ENCODE measurements around the gene PHYKPL.
"Not testable (repeated sequence)": the region's sequence is repeated elsewhere in the genome, so short reads cannot be mapped to it uniquely, and the experiment has no call there.

Gene PHYKPL

DNA sequence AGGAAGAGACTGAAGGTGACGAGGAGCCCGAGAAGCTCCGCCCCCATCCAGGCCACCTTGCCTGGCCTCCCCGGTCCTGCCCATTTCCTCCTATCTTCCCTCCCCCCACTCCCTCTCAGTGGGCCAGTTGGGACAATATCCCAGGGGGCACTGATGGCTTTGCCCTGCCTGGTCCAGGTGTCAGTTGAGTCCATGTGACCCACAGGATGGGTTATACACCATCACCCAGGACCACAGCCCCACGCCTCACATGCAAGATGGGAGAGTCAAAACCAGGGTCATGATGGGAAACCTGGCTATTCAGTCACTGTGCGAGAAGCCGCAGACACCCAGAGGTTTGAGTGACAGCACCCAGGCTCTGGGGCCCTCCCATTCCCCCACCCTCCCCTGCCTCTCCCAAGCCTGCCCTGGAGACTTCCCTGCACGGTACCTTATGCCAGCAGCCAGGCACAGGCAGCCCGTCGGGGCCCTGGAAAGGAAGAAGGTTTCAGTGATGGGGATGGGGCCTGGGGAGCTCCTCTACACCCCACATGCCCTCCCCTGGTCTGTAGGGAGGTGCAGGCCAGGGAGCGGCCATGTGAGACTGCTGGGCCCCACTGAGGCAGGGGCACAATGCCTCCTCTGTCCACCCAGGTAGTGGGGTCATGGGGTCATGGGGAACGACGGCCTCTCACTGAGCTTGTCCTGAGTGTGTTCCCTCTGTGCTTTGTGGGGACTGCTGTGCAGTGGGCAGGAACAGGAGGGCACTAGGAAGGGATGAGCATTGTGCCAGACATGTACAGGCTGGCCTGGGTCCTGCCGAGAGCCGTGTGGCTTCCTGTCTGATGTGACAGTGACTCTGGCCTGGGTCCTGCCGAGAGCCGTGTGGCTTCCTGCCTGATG is 6.3 kb upstream of the PHYKPL start:
- DNase-seq: no peak

DNA sequence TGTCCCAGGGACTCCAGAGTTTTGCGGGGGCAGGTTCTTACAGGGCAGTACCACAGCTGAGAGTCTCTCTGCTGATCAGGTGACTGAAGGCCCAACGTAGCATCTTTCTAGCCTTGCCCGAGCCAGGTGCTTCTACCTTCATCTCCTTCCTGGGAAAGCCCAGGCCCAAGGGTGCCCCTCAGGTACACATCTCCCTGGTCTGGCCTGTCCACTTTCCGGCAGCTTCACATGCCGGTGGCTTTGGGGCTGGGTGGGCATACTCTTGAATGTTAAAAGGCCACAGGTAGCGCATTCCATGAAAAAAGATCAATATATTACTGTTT is 5.7 kb upstream of the PHYKPL start:
- no peak for DNase-seq

DNA sequence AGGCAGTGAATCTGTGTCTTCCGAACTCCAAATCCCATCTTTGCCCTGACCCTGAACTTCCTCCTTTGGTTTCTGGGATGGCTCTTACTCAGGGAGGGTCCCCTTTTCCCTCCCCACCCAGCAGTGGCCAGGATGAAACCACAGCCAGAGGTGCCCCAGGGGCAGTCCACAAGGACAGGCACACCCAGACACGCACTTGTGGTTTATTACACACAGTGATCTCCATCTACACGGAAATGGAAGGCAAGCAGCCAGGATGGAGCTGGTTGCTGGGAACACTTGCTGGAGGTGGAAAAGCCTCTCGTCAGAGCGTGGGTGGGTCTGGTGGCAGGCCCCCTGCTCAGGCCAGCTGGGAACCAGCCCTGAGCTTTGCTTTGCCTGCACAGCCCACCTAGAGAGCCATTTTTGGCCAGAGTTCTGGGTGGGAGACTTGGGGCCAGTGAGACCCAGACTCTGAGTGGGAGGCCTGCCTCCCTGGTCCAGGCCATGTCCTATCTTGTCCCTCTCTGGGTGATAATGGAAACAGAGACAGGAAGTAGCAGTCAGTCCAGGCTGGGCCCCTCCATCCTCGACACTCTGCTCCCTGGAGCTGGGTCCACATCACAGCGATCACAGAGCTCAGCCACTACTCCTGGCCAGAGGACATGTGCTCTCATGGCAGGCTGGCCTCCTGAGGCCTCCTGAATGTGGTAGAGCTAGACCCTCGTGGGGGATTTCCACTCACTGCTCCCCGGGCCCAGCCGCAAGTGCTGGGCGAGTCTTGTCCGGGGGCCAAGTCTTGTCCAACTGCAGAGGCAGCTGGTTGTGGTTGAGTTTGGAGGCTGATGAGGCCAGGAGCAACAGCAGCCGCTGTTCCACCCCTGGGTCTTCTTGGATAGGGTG is 5.1 kb upstream of the PHYKPL start:
- no peak for DNase-seq

DNA sequence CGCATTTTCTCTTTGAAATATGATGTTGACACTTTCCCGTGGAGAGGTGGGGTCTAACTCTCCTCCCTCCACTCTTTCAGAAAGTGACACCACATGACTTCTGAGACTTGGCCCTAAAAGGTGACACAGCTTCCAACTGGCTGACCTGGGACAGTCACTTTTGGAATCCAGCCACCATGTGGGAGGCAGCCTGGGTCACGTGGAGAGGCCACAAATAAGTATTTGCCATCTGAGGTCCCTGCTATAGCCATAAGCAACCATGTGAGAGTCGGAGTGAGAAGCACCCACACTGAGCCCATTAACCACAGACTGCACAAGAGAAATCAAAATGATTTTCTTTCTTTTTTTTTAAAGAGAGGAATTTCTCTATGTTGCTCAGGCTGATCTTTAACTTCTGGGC is 4.1 kb upstream of the PHYKPL start:
- DNase-seq: no peak

DNA sequence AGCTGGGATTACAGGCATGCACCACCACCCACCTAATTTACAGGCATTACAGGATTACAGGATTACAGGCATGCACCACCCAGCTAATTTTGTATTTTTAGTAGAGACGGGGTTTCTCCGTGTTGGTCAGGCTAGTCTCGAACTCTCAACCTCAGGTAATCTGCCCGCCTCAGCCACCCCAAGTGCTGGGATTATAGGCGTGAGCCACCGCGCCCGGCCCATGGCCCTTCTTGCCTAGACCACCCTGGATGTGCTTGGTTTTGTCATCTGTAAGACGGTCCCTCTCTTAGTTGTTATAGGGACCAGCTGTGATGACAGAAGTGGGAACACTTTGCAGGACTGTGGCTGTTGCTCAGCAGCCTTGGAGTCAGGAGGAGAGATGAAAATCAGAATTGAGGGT is 3.5 kb upstream of the PHYKPL start:
- no peak for DNase-seq

DNA sequence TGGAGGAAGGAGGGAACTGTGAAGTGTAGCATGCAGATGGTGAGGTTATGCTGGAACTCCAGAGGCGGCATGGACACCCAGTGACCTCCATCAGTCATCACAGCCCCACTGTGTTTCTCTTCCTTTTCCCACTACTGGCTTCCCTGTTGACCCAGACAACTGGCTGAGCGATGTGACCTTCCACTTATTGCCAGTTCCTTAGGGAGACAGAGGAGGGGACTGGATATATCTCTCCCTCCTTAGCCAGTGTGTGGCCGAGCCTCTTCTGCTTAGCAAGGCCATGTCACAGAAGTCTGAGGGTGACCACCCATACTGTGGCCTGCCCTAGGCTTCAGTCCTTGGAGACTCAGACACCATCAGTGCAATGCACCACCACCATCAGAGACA is 3.0 kb upstream of the PHYKPL start:
- DNase-seq: no peak

DNA sequence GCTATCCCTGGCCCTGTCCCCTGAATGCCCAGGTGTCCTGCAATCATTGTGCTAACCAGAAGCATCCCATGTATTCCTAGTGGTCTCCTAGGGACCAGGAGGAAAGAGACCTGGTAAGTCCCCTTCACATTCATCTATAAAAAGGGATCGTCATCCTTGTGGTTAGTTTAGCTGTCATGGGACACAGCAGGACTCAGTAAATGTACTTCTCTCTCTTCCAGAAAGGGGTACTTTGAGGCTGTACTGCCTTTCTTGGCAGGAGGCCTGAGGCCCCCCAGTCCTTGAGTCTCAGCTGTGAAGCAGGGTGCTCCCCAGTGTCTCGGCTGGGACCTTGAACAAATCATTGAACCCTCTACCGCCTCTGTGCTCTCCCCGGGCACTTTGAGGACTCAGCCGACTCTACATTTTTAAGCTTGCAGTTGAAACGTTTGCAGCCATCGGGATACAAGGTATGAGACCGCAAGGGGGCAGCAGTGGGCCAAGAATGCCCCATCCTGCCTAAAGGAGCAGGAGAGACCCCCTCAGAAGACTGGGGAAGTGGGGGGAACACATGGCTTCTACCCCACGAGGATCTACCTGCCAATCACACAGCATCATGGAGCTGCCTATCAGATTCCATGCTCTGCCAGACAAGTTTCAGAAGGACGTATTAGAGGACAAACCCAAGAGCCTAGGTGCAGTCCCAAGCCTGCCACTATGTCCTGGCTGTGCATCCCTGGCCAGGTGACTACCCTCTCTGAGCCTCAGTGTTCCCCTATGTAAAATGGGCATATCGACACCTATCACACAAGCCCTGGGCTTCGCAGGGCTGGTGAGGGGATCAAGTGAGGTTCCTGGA is 2.4 kb upstream of the PHYKPL start:
- DNase-seq: peak; percentile 52

DNA sequence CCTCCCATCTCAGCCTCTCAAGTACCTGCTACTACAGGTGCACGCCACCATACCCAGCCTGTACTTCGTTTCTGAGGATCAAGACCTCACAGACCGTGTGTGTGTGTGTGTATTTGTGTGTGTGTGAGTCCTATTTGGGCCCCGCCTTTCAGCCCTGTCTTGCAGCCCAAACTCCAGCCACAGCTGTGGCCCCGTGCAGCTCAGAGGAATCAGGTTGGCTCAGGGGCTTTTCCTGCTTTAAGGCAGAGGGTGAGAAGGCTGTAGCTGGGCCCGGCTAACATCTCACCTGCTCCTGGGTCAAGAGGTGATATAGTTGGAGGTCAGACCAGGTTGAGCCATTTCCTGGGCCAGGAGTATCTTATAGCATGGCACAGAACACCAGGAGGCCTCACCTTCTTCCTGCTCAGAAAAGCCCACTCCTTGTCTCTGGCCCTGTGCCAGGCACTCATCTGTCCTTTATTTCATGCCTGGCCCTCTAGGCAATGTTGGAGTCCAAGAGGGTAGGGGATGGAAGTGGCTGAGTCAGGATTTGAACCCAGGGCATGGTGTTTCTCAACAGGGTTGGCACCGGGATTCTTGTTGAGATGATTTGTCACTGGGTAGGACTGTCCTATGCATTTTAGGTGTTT is 1.6 kb upstream of the PHYKPL start:
- DNase-seq: no peak

DNA sequence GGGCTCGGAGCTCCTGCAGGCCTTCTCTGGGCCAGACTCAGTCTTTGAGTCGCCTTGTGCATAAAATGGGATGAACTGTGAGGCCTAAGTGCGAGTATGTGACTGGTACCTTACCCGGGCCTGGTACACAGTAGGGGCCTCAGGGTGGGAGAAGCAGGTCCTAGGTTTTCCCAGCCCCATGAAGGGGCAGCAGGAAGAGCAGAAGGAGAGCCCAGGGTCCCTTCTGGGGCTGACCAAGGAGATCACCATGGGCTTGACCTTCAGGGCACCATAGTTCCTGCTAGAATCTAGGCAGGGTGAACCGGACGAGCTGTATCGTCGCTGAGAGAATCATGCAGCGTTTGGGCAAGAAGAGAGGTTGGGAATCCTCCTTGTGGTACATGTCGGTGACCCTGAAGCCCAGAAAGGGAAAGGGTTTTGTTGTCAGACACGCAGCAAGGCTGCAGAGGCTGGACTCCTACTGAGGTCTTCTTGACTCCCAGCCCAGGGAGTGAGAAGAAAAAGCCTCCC is 373 bp upstream of the PHYKPL start:
- no peak for DNase-seq

DNA sequence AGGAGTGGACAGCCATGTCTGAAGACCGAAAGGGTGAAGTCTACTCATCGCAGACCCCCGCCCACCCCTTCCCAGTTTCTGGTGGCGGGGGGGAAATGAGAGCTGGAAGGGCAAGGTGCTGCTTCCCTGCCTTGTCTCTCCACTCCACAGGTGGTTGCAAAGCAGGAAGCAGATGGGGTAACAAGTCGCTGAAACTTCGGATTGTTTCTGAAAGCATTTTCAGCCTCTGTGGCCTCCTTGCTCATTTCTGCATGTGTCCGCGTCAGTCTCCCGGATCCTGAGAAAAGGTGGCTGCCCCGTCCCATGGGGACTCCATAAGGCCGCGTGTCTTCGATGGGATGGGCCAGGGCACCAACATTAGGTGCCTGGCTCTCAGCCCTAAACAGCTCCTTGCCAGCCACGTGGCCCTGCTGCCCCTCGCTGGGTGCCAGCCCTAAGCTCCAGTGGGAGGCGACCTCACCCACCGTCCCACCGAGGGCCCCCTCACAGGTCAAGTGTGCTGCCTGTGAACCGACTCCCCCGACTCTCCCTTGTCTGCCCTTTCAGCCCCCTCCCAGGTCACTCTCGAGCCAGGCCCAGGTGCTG is 971 bp downstream of the PHYKPL start:
- DNase-seq: no peak

DNA sequence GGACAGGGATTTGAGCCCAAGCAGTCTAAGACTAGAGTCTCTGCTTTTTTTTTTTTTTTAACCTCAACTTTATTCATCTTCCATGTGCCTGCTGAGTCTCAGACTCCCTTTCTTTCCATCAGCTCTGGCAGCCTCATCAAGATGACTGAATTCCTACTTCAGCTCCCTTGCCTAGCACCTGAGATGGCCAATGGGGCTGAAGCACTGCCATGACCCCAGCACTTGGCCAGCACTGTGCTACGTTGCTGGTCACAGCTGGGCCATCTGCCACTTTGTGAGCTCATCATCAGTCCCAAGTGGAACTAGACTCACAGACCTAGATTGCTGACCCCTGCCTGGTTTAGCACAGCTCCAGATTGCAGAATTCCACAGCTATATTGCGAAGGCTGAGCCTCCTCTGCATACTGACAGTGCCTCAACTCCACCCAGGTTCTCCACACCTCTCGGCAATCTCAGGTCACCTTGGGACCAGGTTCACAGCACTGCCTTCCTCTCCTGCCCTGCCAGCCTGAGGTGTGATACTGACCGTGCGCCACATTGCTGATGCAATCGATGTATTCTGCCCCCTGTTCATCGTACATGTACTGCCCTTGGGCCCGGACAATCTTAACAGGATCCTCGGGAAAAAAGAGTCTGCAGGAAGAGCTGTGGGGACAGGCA is 1.6 kb downstream of the PHYKPL start:
- no peak for DNase-seq

DNA sequence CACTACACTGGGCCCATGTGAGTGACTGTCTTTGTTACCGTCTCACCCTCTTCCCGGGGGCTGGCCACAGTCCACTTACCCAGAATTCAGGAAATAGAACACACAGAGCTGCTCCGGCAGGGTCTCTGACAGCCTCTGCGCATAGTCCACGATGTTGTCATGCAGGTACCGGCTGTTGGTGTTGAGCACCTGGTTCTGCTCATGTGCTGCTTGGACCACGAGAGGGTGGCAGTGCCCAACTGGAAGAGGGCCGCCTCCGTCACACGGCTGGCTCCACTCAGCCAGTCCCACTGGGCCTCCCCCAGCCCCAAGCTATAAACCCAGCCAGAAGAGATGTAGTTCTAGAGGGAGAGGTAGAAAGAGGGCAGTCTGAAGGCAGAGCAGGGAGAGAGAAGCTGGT is 2.7 kb downstream of the PHYKPL start:
- no peak for DNase-seq

DNA sequence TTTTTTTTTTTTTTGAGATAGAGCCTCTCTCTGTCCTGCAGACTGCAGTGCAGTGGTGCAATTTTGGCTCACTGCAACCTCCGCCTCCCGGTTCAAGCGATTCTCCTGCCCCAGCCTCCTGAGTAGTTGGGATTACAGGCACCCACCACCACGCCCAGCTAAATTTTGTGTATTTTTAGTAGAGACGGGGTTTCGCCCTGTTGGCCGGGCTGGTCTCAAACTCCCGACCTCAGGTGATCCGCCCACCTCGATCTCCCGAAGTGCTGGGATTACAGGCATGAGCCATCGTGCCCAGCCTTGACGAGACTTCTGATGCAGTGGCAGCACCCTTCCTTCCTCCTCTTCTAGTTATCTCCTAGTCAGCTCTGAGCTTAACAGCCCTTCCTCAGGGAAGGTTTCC is 3.5 kb downstream of the PHYKPL start:
- DNase-seq: not testable (repeated sequence)

DNA sequence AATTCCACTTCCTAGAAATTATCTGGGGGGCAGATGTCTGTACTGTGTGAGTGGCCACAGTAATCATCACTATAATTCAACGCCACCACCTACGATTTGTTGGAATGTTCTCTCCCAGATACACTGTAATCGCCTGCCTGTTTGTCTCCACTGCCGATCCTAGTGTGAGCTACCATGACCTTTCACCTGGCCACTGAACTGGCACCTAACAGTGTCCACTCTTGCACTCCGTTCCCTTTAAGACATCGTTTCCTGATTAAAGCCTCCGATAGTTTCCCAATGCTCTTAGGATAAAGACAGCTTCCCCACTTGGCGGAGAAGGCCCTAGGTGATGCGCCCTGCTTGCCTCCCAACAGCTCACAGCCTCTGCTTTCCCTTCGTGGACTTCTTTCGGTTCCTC is 4.0 kb downstream of the PHYKPL start:
- no peak for DNase-seq

DNA sequence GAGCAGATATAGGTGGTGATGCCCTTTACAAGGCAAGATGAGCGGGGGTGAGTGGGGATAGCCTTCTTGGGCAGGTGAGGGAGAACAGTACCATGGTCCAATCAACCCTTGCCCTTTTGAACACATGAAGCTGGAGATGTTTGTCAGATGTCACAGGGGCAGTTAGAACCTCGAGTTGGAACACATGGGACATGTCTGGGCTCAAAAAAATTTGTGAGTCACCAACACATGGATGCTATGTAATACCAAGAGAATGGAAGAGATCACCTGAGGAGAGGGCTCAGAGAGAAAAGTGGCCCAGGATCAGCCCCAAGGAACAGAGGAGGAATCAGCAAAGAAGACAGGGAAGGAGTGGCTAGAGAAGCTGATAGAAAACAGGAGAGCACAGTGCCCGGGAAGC is 4.7 kb downstream of the PHYKPL start:
- DNase-seq: no peak

DNA sequence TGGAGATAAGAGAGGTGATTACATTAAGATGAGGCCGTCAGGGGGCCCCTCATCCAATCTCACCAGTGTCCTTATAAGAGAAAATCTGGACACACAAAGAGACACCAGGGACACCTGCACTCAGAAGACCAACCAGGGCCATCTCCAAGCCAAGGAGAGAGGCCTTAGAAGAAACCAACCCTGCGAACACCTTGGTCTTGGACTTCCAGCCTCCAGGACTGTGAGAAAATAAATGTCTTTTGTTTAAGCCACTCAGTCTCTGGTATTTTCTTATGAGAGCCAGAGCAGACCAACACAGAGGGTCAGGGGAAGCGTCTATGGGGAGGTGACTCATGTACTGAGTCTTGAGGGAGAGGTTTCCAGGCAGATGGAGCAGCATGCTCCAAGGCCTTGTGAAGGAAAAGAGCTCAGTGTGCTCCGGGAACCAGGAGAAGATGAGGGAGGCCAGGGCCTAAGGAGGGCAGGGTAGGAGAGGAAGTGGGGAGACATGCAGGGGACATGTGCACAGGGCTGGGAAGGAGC is 5.4 kb downstream of the PHYKPL start:
- no peak for DNase-seq

DNA sequence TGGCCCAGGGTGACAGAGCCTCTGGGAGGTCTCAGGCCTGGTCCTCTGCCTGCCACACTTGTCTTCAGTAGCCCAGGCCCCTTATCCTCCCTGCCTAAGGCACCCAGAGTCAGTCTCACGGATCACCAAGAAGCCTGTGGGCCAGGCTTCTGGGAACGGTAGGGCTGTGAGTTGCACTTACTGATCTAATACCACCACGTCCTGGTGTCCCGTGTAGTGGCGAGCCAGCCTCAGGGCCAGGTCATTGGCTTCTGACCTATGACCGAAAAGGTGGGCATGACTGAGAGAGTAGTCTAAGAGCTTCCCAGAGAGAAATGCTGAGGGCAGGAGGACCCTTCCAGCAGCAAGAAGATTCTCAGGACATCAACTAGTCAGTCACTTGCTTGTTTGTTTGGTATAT is 7.4 kb downstream of the PHYKPL start:
- DNase-seq: no peak

DNA sequence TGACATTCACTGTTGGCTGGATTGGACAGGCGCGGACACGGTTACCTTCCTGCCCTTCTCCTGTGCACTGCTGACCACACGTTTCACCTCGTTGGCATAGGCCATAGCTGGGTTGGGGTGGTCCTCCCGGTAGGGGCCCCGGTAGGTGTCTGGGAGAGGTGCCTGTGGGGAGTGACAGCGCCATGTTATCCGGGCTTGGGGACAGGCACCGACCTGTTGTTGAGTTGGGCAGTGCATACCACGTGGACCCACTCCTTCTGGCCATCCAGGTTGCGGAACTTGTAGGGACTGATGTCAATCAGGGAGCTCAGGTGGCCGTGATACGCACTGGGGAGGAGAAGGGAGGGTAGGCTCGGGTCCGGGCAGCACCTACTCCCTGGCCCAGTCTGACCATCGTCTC is 8.2 kb downstream of the PHYKPL start:
- DNase-seq: no peak

DNA sequence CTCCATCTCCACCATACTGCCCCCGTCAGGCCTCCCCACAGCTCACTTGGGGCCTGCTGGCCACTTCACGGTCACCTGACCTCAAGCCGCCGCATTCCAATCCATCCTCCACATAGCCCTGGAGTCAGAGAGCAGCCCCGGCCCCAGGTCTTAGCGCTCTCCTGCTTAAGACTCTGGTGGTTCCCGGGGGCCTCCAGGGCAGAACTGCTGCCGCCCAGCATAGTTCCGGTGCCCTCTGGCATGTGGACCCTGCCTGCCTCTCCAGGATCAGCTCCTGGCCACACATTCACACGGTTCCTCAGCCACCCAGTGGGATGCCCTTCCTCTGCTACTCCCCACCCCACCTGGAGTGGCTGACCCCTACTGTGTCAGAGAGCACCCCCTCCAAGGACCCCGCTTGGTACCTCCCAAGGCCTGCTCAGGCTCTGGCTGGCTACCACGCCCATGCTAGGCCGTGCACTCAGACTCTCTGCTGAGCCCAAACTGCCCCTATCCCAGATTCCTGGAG is 8.7 kb downstream of the PHYKPL start:
- no peak for DNase-seq

DNA sequence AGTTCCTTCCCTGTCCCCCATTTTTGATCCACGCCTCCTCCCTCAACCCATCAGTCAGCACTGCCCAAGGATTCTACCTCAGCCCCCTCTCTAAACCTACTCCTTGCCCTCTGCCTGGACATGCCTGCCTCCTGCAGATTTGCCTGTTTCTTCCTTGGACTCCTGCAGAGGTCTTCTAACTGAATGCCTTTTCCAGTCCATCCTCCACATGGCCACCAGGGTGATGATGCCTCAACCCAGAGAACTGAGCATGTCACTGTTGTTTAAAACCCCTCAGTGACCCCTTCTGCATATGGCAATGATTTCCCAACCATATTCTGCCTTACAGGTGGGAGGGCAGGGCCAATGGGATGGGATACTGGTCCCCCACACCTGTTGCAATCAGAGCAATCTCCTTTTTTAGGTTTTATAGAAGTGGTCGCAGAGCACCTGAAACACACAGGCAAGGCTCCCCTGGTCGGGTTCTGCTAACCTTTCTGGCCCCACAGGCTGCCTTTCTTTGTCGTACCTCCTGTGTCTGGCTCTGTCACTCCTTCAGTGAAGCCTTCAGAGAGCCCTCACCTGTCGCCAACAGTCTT is 9.3 kb downstream of the PHYKPL start:
- no peak for DNase-seq

DNA sequence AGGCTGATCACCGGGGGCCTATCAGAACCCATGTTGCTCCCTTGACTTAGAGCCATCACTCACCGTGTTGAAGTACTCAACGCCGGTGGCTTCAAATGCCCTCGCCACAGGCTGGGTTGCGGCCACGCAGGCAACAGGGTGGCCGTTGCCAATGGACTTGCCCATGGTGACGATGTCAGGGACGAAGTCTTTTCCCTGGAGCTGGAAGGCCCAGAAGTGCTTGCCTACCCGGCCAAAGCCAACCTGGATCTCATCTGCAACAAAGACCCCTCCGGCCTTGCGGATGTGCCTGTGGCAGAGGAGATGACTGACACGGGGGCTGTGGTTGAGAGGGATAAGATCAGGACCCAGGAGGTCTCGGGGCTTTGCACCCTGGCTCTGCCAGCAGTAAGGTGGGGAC is 10.3 kb downstream of the PHYKPL start:
- no peak for DNase-seq

All from NCI-H1048 (cell line).